ENCODE results near the gene CRISPLD2. TPM values are rescaled to one million over a fixed set of nuclear protein-coding genes. Genes with fewer than 3 reads are reported as not detected.

CRISPLD2 gene
- polyA plus RNA-seq, 2 donors = 3.7 to 8.8 TPM

DNA sequence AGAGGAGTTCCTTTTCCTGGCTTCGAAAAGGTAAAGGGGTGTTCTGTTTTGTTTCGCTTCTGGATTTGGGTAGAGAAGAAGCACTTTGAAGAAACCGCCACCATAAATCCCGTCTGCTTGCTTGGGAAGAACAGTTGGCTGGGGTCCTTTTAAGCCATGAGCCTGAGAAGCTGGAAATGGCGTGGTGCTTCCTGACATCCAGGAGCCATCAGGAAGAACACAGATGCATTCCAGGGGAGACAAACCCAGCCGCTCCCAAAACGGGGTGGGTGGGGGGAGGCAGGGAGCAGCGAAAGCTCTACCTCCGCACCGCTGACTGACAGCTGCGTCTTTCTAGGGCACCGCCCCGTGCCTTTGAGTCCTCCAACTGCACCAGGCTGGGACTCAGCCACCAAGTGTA is 99.9 kb downstream of the CRISPLD2 start:
- Histone ChIP-seq H3K9me3 (ENCODE audit: control insufficient read depth in 2 of 2, insufficient read depth in 1 of 2, low read depth in 1 of 2, low read length in 1 of 2) (no peaks in the 10 kb centered on the region), H3K27ac (ENCODE audit: low read depth in 2 of 2, low read length in 1 of 2) (no peak overlapping the region)

DNA sequence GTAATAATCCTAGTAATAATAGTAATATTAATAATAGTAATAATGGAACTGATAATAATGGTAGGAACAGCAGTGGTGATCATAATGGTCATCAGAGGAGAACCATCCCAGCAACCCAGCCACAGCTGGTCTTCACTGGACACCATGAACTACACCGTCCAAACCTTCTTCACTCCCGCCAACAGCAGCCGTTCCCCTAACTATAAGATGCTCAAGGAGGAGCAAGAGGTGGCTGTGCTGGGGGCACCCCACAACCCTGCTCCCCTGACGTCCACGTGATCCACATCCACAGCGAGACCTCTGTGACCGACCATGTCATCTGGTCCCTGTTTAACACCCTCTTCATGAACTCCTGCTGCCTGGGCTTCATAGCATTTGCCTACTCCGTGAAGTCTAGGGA is 100.5 kb downstream of the CRISPLD2 start:
- Histone ChIP-seq H3K27me3 (ENCODE audit: control insufficient read depth in 1 of 2, insufficient read depth in 2 of 2, low read length in 2 of 2) (no peaks in the 10 kb centered on the region), H3K4me3 (ENCODE audit: low read depth in 1 of 2, low read length in 2 of 2) (no peak overlapping the region), H3K36me3 (ENCODE audit: control insufficient read depth in 2 of 2, insufficient read depth in 2 of 2, low read length in 1 of 2) (no peaks in the 10 kb centered on the region), H3K27ac (ENCODE audit: low read depth in 2 of 2, low read length in 1 of 2) (no peak overlapping the region), H3K4me1 (ENCODE audit: control insufficient read depth in 2 of 2, insufficient read depth in 2 of 2, low read length in 1 of 2) (no peaks in the 10 kb centered on the region), H3K9me3 (ENCODE audit: control insufficient read depth in 2 of 2, insufficient read depth in 1 of 2, low read depth in 1 of 2, low read length in 1 of 2) (no peaks in the 10 kb centered on the region)
- WGBS, 2 donors = 94 to 97% methylated on average over 8 of the region's 8 CpGs

More for the DNA sequence above, 99.9 kb downstream of the CRISPLD2 start:
- Histone ChIP-seq H3K36me3 (ENCODE audit: control insufficient read depth in 2 of 2, insufficient read depth in 2 of 2, low read length in 1 of 2) (no peaks in the 10 kb centered on the region), H3K27me3 (ENCODE audit: control insufficient read depth in 1 of 2, insufficient read depth in 2 of 2, low read length in 2 of 2) (no peaks in the 10 kb centered on the region), H3K4me3 (ENCODE audit: low read depth in 1 of 2, low read length in 2 of 2) (no peak overlapping the region), H3K4me1 (ENCODE audit: control insufficient read depth in 2 of 2, insufficient read depth in 2 of 2, low read length in 1 of 2) (no peaks in the 10 kb centered on the region)
- WGBS, 2 donors = 59 to 67% methylated on average over 13 of the region's 13 CpGs

DNA sequence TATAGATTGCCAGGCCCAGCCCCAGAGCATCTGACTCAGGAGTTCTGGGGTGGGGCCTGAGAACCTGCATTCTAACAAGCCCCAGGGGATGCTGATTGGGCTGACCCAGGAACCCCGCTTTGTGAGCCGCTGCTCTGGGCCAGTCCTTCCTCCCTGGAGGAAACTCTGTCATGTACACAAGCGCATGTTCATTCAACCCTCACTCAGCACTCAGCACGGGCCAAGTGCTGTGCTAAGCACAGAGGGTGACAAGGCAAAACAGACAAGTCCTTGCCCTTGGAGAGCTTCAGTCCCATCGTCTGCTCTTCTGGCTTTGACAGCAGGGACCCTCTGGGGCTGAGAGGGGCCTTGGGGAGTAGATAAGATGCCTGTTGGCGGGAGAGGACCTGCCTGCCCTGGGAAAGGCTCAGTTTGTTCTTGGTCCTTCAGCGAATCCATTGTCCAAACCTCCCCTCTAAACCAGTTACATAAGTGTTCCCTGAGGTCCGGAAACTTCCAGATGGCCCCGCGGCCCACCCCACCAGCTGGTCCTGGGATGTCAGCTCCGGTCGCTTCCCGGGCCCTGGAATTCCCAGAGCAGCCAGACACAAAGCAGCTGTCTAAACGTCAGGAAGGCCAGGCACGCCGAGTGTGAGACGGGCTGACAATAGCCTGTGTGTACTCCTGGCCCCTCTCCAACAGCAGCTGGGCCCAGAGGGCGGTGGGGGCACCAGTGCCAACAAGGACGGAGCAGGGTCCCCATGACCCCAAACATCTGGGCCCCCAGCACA is 102.8 kb downstream of the CRISPLD2 start:
- no peaks in the 10 kb centered on the region for H3K9me3 ChIP-seq (ENCODE audit: control insufficient read depth in 2 of 2, insufficient read depth in 1 of 2, low read depth in 1 of 2, low read length in 1 of 2)
- H3K36me3 ChIP-seq (ENCODE audit: control insufficient read depth in 2 of 2, insufficient read depth in 2 of 2, low read length in 1 of 2) = no peaks in the 10 kb centered on the region
- no peaks in the 10 kb centered on the region for H3K27me3 ChIP-seq (ENCODE audit: control insufficient read depth in 1 of 2, insufficient read depth in 2 of 2, low read length in 2 of 2)
- 36 to 41% methylated on average over 19 of the region's 19 CpGs for WGBS, 2 donors
- H3K4me1 ChIP-seq (ENCODE audit: control insufficient read depth in 2 of 2, insufficient read depth in 2 of 2, low read length in 1 of 2) = peaks cover 0 to 3% of the 10 kb centered on the region in 2 donors
- H3K4me3 ChIP-seq (ENCODE audit: low read depth in 1 of 2, low read length in 2 of 2) = no peak overlapping the region
- H3K27ac ChIP-seq (ENCODE audit: low read depth in 2 of 2, low read length in 1 of 2) = peak overlapping the region; percentile 62 to 66

DNA sequence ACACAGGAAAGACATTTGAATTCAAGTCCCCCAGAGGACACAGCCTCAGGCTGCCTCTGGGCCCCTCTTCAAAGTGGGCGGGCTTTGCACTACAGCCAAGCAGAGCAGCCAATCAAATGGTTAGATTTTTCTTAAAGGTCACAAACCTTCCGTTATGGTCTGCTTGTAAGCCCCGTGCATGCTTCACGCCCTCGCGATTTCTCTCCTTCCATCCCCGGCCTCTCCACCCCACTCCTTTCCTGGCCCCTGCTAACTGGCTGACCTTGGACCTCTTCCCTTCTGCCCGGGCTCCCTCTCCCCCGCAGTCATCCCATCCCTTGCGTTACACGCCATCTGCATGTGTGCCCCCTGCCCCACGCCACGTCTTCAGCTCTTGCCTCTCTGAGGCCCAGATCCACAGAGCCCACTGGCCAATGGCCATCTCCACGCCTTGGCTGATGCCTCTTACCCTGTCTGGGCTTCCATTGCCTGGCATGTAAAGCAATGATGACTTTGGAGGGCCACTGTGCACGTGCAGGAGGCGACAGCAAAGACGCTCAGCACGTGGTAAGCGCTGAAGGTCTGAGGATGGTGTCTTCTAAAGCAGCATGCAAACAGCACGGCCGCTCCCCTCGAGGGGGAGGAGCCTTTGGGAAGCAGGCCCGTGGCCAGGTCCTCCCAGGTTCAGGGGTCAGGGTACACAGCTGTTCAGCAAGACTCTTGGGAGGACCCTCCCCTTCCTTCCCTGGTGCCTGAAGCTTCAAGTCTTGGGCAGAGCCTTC is 104.7 kb downstream of the CRISPLD2 start:
- Histone ChIP-seq H3K27ac (ENCODE audit: low read depth in 2 of 2, low read length in 1 of 2) (no peak overlapping the region), H3K27me3 (ENCODE audit: control insufficient read depth in 1 of 2, insufficient read depth in 2 of 2, low read length in 2 of 2) (no peaks in the 10 kb centered on the region), H3K36me3 (ENCODE audit: control insufficient read depth in 2 of 2, insufficient read depth in 2 of 2, low read length in 1 of 2) (no peaks in the 10 kb centered on the region), H3K4me3 (ENCODE audit: low read depth in 1 of 2, low read length in 2 of 2) (no peak overlapping the region), H3K4me1 (ENCODE audit: control insufficient read depth in 2 of 2, insufficient read depth in 2 of 2, low read length in 1 of 2) (peaks cover 0 to 11% of the 10 kb centered on the region in 2 donors), H3K9me3 (ENCODE audit: control insufficient read depth in 2 of 2, insufficient read depth in 1 of 2, low read depth in 1 of 2, low read length in 1 of 2) (no peaks in the 10 kb centered on the region)
- 64 to 67% methylated on average over 23 of the region's 23 CpGs for WGBS, 2 donors

DNA sequence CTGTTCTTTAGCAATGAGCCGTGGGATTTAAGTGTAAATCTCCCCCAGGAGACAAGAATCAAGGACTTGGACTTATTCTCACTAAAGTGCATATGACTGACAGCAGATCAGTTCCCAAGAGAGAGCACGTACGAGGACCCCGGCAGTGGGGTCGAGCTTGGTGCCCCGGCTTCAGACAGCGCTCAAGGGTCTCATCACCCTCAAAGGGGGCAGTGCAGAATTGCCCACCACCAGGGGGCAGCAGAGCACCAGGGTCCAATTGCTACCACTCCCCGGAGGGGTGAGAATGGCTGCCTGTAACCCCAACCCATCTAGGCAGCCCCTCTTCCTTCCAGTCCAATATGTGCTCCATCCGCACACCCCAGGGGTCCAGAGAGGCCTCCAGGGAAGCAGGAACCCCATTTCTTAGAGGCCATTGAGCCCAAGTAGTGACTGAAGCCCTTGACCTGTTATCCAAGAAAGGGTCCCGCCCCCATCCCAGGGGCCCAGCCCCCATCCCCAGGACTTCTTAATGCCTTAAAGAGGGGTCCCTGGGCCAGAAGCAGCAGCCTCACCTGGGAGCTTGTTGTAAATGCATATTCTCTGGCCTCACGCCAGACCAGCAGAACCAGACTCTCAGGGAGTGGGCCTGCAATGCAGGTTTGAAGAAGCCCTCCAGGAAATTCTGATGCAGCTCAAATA is 105.4 kb downstream of the CRISPLD2 start:
- Histone ChIP-seq H3K36me3 (ENCODE audit: control insufficient read depth in 2 of 2, insufficient read depth in 2 of 2, low read length in 1 of 2) (no peaks in the 10 kb centered on the region), H3K27ac (ENCODE audit: low read depth in 2 of 2, low read length in 1 of 2) (no peak overlapping the region), H3K4me1 (ENCODE audit: control insufficient read depth in 2 of 2, insufficient read depth in 2 of 2, low read length in 1 of 2) (peaks cover 1 to 11% of the 10 kb centered on the region in 2 donors), H3K4me3 (ENCODE audit: low read depth in 1 of 2, low read length in 2 of 2) (no peak overlapping the region), H3K27me3 (ENCODE audit: control insufficient read depth in 1 of 2, insufficient read depth in 2 of 2, low read length in 2 of 2) (no peaks in the 10 kb centered on the region), H3K9me3 (ENCODE audit: control insufficient read depth in 2 of 2, insufficient read depth in 1 of 2, low read depth in 1 of 2, low read length in 1 of 2) (peaks cover 0 to 1% of the 10 kb centered on the region in 2 donors)
- WGBS, 2 donors = 61 to 75% methylated on average over 11 of the region's 11 CpGs

DNA sequence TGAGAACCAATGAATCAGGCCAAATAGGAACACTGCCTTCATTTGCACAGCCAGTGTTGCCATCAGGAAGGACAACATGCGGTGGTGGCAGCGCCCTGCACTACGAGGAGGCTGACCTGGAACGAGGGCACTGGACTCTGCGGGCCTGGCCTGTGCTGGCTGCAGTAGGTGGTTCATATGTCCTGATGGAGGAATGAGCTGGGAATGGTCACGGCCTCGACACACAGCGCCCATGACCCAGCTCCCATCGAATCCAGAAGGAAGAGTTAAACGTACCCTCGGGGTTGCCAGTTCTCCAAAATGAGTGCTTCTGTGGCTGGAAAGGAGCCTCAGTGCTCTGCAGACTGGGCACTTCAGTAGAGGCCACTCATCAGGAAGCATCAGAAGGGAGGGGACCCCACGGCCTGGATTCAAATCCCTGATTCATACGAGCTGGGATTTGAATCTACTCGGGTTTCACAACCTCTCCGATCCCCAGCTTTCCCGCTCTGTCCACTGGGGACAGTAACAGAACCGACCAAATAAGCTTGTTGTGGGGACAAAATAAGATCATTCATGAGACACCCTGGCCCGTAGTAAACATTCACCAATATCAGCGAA is 106.1 kb downstream of the CRISPLD2 start:
- WGBS, 2 donors = 87 to 88% methylated on average over 19 of the region's 19 CpGs
- Histone ChIP-seq H3K27me3 (ENCODE audit: control insufficient read depth in 1 of 2, insufficient read depth in 2 of 2, low read length in 2 of 2) (no peaks in the 10 kb centered on the region), H3K27ac (ENCODE audit: low read depth in 2 of 2, low read length in 1 of 2) (no peak overlapping the region), H3K9me3 (ENCODE audit: control insufficient read depth in 2 of 2, insufficient read depth in 1 of 2, low read depth in 1 of 2, low read length in 1 of 2) (peaks cover 0 to 7% of the 10 kb centered on the region in 2 donors), H3K4me3 (ENCODE audit: low read depth in 1 of 2, low read length in 2 of 2) (no peak overlapping the region), H3K4me1 (ENCODE audit: control insufficient read depth in 2 of 2, insufficient read depth in 2 of 2, low read length in 1 of 2) (peaks cover 3 to 11% of the 10 kb centered on the region in 2 donors), H3K36me3 (ENCODE audit: control insufficient read depth in 2 of 2, insufficient read depth in 2 of 2, low read length in 1 of 2) (no peaks in the 10 kb centered on the region)

DNA sequence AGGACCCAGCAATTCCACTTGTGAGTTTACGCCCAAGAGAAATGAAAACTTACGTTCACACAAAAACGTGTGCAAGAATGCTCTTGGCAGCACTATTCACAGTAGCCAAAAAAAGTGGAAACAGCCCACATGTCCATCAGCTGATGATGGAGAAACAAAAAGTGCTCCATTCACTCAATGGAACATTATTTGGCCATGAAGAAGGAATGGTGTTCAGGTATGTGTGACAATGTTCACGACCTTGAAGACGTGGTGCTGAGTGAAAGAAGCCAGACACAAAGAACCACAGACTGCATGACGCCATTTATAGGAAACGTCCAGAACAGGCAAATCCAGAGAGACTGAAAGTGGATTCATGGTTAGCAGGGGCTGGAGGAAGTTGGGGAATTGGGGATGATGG is 106.7 kb downstream of the CRISPLD2 start:
- Histone ChIP-seq H3K9me3 (ENCODE audit: control insufficient read depth in 2 of 2, insufficient read depth in 1 of 2, low read depth in 1 of 2, low read length in 1 of 2) (peaks cover 0 to 8% of the 10 kb centered on the region in 2 donors), H3K4me1 (ENCODE audit: control insufficient read depth in 2 of 2, insufficient read depth in 2 of 2, low read length in 1 of 2) (peaks cover 3 to 11% of the 10 kb centered on the region in 2 donors), H3K36me3 (ENCODE audit: control insufficient read depth in 2 of 2, insufficient read depth in 2 of 2, low read length in 1 of 2) (no peaks in the 10 kb centered on the region), H3K27me3 (ENCODE audit: control insufficient read depth in 1 of 2, insufficient read depth in 2 of 2, low read length in 2 of 2) (no peaks in the 10 kb centered on the region), H3K4me3 (ENCODE audit: low read depth in 1 of 2, low read length in 2 of 2) (no peak overlapping the region), H3K27ac (ENCODE audit: low read depth in 2 of 2, low read length in 1 of 2) (no peak overlapping the region)
- 48 to 78% methylated on average over 7 of the region's 7 CpGs for WGBS, 2 donors

DNA sequence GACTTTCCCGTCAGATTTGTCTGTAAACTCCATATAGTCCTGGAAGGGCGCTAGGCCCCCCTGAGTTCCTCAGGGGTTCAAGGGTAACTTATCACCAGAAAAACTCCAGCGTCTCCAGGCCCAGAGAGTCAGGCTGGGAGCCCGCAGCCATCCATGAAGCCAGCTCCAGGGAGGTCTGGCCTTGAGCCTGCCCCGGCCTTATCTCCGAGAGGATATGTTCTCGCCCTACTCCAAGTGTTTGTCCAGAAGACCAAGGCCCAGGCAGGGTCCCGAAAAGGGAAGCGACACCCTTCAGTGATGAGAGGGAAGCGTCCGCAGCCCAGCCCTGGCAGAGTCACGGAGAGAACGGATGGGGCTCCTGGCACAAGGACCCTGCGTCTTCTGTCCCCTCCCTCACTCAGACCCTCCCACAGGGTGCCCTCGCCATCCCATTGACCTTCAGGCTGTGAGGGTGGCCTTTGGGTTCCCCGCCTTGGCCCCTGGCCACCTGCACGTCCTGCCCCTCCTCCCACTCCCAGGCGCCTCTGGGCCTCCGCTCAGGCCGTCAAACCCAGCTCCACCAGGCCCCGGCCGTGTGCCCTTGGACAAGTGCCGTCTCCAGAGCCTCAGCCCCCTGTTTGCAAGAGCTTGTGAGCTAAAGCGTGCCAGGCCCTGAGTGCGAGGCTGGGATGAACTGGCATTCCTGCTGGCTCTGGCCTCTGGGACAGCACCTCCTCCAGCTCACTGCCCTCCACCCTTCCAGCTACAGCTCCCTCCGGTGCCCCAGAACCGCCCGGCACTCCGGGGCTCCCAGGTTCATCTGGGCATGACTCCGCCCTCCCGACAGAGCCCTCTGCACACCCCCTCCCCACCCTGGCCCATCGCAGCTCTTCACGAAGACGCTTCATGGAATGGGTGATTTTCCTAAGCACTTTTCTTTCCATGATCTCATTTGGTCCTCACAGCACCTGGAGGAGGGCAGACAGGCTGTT is 108.1 kb downstream of the CRISPLD2 start:
- H3K4me1 ChIP-seq (ENCODE audit: control insufficient read depth in 2 of 2, insufficient read depth in 2 of 2, low read length in 1 of 2) = peaks cover 3 to 11% of the 10 kb centered on the region in 2 donors
- H3K27me3 ChIP-seq (ENCODE audit: control insufficient read depth in 1 of 2, insufficient read depth in 2 of 2, low read length in 2 of 2) = no peaks in the 10 kb centered on the region
- 81 to 87% methylated on average over 34 of the region's 34 CpGs for WGBS, 2 donors
- H3K4me3 ChIP-seq (ENCODE audit: low read depth in 1 of 2, low read length in 2 of 2) = no peak overlapping the region
- no peaks in the 10 kb centered on the region for H3K36me3 ChIP-seq (ENCODE audit: control insufficient read depth in 2 of 2, insufficient read depth in 2 of 2, low read length in 1 of 2)
- H3K27ac ChIP-seq (ENCODE audit: low read depth in 2 of 2, low read length in 1 of 2) = peak overlapping the region in 1 of 2 donors; percentile 6
- H3K9me3 ChIP-seq (ENCODE audit: control insufficient read depth in 2 of 2, insufficient read depth in 1 of 2, low read depth in 1 of 2, low read length in 1 of 2) = peaks cover 0 to 8% of the 10 kb centered on the region in 2 donors
